GM12891 (cell line): ENCODE results near the gene PGD.

Experiments used
- DNase-seq: peaks from one replicate; pipeline ENCODE4 v3.0.0; 2011; ENCODE audit warnings: low spot score; ENCODE audit not compliant: insufficient read length
- FAIRE-seq: peaks from 2 replicates; lab custom pipeline; 2011; peaks lifted over from hg19 to GRCh38; lab: Jason Lieb, UNC
- PAX5 ChIP-seq: IDR thresholded peaks from 2 replicates; pipeline ENCODE4 v1.6.1; 2011; ENCODE audit warnings: low read length, moderate library complexity, mild to moderate bottlenecking; ENCODE audit not compliant: insufficient read depth, severe bottlenecking
- POLR2A ChIP-seq: IDR thresholded peaks from 2 replicates; pipeline ENCODE4 v1.6.1; 2011; ENCODE audit warnings: low read depth, low read length, control low read depth
- POLR2AphosphoS5 ChIP-seq: IDR thresholded peaks from 2 replicates; pipeline ENCODE4 v1.6.1; 2011; ENCODE audit warnings: low read depth, low read length, control low read depth
- POU2F2 ChIP-seq: IDR thresholded peaks from 2 replicates; pipeline ENCODE4 v1.6.1; 2011; ENCODE audit warnings: low read depth, mild to moderate bottlenecking, control low read depth, low read length, moderate library complexity
- SPI1 ChIP-seq: IDR thresholded peaks from 2 replicates; pipeline ENCODE4 v1.6.1; 2011; ENCODE audit warnings: low read depth, low read length, control low read depth
- TAF1 ChIP-seq: IDR thresholded peaks from 2 replicates; pipeline ENCODE4 v1.6.1; 2011; ENCODE audit warnings: low read depth, low read length, control low read depth

Gene PGD

DNA sequence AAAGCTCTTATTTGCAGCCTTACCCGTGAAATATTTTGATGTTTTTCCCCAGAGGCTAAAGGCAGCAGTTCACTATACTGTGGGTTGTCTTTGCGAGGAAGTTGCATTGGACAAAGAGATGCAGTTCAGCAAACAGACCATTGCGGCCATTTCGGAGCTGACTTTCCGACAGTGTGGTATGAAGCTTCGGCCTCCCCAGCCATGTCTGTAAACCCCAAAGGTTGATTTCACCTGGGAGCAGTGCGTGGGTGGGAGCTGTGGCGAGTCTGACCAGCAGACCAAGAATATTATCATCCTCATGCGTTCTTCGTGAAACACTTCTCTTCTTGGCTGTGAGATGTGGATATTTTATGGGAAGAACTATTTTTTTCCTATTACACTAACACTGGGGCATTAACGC, 34.9 kb downstream of the PGD start:
- DNase-seq (no peak), FAIRE-seq (no peak)
- TF ChIP-seq TAF1, result no peak

DNA sequence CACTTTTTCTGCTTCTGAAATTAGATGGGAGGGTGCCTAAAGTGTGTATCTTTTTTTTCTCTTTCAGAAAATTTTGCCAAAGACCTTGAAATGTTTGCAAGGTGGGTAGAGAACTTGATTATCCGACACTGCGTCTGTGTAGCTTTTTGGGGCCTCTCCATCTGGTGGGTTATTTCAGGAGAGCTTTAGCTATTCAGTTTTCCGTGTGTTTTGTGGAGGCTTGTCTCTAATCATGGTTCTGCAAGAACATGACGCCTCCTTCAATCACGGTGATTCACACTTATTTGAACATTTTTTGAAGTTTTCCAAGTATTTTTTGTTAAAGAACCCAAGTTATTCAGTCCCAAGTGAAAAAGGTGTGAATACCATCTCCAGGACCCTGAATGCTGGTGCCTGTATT, 35.7 kb downstream of the PGD start:
- TF ChIP-seq PAX5 (no peak), POU2F2 (no peak), POLR2AphosphoS5 (no peak), SPI1 (no peak), TAF1 (no peak), POLR2A (no peak)
- FAIRE-seq, result no peak
- no peak for DNase-seq

DNA sequence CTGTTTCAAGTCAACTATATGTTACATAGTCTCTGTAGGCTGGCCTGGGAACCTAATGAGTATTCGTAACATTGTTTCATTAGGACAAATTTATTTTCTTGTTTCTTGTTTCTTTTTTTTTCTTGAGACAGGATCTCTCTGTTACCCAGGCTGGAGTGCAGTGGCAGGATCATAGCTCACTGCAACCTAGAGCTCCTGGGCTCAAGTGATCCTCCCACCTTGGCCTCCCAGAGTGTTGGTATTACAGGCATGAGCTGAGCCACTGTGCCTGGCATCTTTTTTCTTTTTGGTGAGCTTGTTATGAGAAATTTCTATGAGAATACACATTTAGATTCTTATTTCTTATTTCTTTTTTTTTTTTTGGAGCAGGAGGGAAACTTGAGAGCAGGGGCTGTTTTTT, 38.2 kb downstream of the PGD start:
- FAIRE-seq, result no peak

DNA sequence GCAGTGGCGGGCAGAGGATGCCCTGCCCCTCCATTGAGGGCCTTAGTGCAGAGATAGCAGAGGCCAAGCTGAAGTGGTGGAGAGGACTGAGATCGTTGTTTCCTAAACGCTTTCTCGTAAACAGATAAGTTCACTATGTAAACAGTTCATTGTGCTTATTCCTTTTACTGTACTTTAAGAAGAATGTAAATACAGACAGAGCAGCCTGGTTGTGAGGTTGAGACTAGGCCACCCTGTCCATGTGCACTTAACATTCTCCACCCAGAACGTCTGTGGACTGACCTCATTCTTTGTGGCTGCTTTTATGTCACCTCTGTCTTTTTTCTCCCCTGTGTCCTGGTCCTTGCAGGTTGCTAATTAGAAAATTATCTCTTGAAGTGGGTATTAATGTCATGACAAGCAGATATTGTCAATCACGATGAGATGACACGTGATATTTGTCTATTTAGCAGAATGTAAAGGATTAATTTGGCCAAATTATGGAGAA, 39.9 kb downstream of the PGD start:
- TF ChIP-seq SPI1 (no peak), POLR2AphosphoS5 (no peak), TAF1 (no peak), PAX5 (no peak), POLR2A (no peak), POU2F2 (no peak)
- DNase-seq (no peak), FAIRE-seq (no peak)

More for the DNA sequence above, 38.2 kb downstream of the PGD start:
- no peak for TF ChIP-seq TAF1
- no peak for TF ChIP-seq SPI1
- TF ChIP-seq POLR2A, result no peak
- TF ChIP-seq POU2F2, result no peak
- TF ChIP-seq PAX5, result no peak
- no peak for TF ChIP-seq POLR2AphosphoS5
- DNase-seq, result no peak

DNA sequence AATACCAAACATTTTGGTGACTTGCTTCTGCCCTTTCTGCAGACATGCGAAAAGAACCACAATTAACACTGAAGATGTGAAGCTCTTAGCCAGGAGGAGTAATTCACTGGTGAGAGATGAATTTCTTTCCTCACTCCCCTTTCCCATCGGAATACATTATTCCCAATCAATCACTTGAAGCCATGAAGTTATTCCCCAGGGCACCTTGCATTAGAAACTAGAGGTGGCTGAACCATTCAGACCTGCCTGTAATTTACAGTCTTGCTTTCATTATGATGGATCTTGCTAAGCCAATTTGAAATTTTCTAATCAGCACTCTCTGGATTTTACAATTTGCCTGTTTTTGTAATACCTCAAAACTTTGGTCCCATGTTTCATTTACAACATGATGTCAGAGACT, 41.4 kb downstream of the PGD start:
- FAIRE-seq (no peak), DNase-seq (no peak)
- TF ChIP-seq PAX5 (no peak), SPI1 (no peak), TAF1 (no peak), POU2F2 (no peak), POLR2AphosphoS5 (no peak), POLR2A (no peak)

DNA sequence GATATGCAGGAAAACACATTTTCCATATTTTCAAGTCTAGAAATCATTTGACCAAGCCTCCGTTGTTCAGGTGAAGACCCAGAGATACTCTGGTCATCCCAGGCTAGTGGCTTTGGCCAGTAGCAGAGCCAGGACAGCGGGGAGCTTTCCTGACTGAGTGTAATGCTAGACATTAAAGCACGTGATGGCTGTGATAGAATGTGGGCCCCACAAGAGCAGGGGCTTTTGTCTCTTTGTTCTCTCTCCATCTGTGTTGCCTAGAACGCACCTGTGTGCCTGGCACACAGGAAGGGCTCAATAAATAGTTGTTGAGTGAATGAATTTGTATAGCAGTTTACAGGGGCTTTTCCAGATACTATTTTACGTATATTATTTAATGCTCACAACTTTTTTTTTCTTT, 41.9 kb downstream of the PGD start:
- DNase-seq (no peak), FAIRE-seq (no peak)
- TF ChIP-seq POU2F2 (no peak), TAF1 (no peak), POLR2A (no peak), SPI1 (no peak), POLR2AphosphoS5 (no peak), PAX5 (no peak)

DNA sequence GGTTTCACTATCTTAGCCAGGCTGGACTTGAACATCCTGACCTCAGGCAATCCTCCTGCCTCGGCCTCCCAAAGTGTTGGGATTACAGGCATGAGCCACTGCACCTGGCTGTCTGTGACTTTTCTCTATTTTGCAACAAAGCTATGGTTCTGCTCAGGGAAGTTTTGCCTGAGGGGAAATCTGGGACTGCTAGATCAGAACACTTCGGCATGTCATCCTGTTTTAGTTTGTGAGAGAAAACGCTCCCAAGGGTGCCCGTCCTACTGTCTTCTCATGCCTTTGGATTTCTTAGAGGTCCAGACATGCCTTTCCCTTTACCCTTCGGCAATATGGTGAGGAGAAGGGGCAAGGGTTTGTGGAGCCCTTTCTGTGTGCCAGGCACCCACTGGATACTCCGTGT, 45.4 kb downstream of the PGD start:
- FAIRE-seq (no peak), DNase-seq (no peak)
- no peak for TF ChIP-seq POLR2AphosphoS5

DNA sequence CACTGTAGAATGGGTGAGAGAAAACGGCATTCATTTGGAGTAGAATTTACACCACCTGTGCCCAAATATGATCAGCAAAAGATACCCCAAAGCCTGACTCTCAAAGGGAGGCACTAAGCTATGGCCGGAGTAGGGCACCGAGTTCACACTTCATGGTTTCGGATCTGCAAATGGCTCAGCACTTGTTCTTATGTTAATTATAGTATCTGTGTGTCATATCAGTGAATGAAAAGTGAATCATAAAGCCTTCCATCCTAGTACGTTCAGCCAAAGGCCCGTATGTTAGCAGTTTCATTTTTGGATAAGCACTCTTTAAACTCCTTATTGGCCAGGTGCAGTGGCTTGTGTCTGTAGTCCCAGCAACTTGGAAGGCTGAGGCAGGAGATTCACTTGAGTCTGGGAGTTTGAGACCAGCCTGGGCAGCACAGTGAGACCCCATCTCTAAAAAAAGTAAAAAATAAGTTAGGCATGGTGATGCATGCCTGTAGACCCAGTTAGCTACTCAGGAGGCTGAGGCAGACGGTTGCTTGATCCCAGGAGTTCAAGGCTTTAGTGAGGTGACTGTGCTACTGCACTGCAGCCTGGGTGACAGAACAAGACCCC, 46.0 kb downstream of the PGD start:
- DNase-seq (no peak), FAIRE-seq (no peak)
- no peak for TF ChIP-seq POLR2AphosphoS5
- no peak for TF ChIP-seq PAX5

DNA sequence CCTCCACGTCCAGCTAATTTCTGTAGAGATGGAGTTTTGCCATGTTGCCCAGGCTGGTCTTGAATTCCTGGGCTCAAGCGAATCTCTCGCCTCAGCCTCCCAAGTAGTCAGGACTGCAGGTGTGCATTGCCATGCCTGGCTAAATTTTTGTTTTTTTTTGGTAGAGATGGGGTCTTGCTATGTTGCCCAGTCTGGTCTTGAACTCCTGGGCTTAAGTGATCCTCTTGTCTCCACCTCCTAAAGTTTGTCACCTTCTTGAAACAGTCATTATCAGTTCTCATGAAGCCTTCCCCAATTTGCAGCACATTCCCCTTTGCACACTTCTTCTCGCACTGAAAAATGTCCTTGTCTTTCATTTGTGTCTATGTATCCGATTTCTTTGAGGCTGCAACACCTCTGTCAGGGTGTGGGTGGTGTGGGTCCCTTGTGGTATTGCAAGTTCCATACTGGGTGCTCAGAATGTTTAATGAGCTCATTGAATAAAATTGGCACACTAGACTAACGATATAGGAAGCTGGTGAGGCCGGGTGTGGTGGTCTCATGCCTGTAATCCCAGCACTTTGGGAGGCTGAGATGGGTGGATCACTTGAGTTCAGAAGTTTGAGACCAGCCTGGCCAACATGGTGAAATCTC, 48.0 kb downstream of the PGD start:
- no peak for TF ChIP-seq POLR2A
- TF ChIP-seq PAX5, result no peak
- no peak for TF ChIP-seq POLR2AphosphoS5
- no peak for TF ChIP-seq TAF1
- no peak for TF ChIP-seq SPI1
- no peak for TF ChIP-seq POU2F2
- FAIRE-seq (no peak), DNase-seq (no peak)

DNA sequence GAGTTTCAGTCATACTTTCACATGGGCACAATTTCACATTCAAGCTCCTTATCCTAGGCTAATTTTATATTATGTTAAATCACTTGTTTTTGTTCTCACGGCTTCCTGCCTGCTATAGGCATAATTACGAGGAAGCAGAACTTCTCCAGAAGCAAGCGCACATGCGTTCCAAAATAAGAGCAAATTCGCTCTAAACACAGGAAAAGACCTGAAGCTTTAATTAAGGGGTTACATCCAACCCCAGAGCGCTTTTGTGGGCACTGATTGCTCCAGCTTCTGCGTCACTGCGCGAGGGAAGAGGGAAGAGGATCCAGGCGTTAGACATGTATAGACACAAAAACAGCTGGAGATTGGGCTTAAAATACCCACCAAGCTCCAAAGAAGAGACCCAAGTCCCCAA, 50.9 kb downstream of the PGD start, which contains the start of gene CORT:
CORT (plus strand) TSS at position 281 of the 400 bp plus-strand sequence. CDS start 193 bp downstream, outside the sequence.
- TF ChIP-seq POLR2AphosphoS5, result no peak
- no peak for TF ChIP-seq POU2F2
- TF ChIP-seq TAF1, result no peak
- TF ChIP-seq SPI1, result no peak
- no peak for TF ChIP-seq PAX5
- TF ChIP-seq POLR2A, result no peak
- no peak for FAIRE-seq
- DNase-seq, result no peak

DNA sequence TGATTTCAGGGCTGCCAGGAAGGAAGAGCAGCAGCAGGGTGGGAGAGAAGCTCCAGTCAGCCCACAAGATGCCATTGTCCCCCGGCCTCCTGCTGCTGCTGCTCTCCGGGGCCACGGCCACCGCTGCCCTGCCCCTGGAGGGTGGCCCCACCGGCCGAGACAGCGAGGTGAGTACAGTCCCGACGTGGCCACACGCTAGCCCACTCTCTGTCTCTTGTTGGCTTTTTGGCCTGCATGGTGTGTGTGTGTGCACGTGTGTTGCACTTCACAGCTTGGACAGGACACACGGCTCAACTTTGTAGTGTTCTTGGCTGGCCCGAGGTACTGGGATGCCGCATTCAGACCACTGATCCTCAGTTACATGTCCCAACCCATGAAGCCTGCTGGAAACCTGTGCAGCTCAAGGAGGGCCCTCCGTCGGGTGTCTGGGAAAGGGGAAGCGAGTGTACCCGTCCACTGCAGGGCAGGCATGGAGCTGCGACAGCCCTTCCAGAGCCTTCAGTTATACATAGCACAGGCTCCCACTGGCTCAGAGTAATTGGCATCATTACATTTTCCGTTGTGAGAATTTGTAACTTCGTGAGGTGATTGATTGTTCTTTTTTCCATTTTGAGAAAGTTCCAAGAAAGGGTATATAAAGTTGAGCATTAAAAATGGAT, 51.4 kb downstream of the PGD start:
- FAIRE-seq (no peak), DNase-seq (no peak)
- no peak for TF ChIP-seq POLR2A
